Activated T-helper 9 cell treated with anti-CD3 and anti-CD28 coated beads, Interleukin-2, amount 50 U/mL, for 16 hours (primary cell): ENCODE measurements around the gene ANGPTL8.

Source experiments
- DNase-seq: peaks from one replicate; pipeline ENCODE4 v3.0.0-alpha.2; 2020; ENCODE audit warnings: low read depth

The ANGPTL8 gene

DNA sequence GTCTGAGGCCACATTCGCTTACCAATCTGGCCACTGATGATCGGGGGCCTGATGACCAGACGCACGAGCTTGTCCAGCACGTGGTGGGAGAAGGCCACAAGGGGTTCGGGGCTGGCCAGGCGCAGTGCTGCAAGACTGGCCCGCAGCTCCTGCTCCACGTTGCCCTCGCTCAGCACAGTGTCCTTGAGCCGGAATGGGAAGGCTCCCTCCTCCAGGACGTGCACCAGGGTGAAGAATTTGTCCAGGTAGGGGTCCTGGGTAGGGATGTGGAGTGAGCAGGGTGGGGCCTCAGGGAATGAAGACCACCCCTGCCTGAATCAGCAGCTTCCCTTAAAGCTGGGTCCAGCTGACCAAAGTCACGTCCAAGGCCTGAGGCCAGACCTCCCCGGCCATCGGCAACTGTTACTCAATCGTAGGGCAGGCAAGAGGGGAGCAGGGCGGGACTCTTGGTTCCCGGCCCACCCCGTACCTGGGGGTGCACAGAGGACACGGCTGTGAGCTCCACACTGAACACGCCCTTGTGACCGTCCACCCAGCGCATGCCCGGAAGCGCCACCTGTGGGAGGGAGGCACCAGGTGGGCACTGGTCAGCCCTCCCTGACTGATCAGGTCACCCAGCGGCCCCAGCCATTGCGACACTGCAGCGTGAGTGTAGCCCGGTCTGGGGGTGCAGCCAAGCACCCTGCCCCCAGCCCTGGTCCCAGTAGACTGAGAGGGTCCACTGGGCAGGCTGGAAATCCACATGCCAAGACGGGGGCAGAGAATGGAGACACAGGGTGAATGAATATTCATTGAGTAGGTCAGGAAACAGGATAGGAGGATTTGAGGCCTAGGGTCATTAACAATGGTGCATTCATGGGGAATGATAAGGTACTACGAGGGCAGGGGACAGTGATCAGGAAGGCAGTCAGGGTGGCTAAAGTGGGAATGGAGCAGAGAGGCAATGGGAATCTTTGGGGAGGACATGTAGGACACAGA, 2.8 kb upstream of the ANGPTL8 start:
- no peak for DNase-seq

DNA sequence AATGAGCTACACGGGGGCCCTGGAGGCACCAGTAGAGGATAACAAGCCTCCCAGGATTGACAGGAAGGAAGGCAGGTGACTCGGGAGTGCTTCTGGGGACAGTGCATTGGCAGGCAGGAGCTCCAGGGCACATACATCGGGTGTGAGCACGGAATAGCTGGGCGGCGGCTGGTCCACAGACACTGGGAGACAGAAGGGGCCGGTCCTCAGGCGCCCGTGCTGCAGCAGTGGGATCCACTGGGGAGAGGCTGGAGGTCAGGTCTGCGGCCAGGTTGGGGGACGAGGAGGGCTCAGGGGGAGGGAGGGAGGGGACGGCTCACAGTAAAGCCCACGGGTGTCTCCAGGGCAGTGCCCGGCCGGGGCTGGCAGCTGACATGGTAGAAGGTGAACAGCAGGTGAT, 2.1 kb upstream of the ANGPTL8 start:
- no peak for DNase-seq

DNA sequence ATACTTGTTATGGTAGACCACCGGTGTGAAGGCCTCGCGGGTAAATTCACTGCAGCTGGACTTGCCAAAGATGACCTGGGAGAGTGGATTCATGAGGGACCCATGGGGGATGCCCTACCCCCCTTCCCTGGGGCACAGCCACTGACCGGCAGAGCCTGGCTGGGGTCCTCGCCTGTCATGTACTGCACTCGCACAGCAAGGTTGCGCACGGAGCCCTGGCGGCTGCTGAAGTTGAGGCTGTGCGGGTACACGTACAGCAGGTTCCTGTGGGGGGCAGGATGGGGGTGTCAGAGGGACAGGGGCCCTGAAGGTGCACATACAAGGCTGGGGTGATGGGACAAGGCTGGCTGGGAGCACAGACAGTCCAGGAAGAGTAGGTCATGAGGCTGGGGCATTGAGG, 1.4 kb upstream of the ANGPTL8 start:
- no peak for DNase-seq

DNA sequence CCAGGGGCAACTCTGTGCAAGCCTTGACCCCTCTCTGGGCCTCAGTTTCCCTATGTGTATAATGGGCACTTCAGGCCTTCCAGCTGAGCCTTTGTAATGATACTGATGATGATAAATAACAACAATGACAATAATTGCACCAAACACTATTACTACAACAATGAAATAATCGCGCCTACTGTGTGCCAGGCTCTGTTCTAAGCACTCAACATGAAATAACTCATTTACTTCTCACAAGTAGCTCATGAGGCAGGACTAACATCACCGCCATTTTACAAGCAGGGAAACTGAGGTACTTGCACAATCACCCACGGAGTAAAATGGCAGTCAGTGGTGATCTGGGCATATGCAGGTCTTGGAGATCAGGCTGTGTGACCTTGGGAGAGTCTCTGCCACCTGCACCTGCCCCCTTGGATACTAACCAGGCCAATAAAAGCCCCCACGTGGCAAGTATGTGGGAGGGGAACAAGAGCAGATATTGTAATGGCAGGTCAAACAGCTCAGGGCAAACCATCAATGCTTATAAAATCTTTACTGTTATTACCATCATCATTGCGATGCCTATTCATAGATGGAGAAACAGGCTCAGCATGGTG, 540 bp upstream of the ANGPTL8 start:
- DNase-seq, result no peak

DNA sequence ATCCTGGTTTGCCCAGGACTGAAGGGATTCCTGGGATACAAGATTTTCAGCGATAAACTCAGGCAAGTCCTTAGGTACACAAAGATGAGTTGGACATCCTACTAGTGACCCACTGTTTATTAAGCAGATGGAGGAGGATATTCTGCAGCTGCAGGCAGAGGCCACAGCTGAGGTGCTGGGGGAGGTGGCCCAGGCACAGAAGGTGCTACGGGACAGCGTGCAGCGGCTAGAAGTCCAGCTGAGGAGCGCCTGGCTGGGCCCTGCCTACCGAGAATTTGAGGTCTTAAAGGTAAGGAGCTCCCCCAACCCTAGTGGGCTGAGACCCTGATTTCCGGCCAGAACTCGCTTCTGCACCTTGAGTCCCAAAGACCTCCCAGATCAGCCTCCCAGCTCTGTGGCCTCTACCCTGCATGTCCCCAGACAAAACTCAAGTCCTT, 607 bp downstream of the ANGPTL8 start:
- no peak for DNase-seq

DNA sequence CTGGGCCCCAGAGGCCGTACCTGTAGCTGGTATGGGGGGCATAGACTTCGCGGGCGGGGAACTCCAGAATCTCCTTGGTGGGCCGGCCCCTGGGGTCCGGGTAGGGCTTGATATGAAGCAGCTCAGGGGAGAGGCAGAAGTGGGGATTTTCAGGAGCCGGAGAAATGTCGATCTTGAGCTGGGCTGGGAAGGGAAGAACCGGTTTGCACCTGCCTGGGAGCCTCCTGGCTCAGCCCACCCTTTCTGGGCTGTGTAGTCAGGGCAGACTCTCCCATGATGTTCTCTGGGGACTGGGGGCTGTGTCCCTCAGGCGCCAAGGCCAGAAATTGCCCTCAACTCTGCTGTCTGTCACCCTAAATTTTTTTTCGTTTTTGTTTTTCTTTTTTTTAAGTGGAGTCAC, 2.6 kb downstream of the ANGPTL8 start:
- no peak for DNase-seq

DNA sequence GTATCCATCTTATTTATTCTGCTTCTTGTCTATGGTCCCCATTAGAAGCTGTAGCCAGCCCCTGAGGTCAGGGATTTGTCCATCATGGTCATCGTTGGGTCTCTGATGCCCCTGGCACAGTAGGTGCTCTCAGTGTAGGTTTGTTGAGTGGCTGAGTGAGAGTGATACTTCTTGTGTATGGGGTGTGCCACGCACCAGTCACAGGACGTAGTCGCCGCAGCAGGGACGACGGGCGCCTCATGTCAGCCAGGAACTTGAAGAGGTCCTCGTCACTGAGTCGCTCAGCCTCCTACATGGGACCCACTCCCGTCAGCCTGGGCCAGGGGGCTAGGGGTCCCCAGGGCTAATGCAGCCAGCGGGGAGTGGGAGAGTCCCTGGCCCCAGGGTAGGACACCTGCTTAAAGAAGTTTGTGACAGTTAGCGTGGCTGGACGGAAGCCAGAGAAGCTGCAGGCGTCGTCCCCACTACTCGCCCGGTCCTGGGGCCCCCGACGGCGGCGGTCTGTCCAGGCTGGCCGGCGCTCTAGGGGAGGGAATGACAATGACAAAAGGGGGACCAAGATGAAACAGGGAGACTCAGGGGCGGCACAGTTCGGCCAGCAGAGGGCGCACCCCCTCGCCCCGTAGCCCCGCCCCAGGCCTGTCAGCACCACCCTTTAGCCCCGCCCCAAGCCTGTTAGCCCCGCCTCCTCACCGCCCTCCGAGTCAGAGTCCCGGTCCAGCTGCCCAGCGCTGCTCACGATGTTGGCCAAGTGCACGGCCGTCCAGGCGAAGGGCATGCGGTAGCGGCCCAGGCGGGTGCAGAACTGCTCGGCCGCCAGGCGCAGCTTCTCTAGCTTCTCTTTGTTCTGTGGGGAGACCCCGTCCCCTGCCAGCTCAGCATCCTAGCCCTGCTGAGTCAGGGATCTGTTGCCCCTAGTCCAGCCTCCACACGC, 3.7 kb downstream of the ANGPTL8 start:
- DNase-seq, result peak; percentile 76

DNA sequence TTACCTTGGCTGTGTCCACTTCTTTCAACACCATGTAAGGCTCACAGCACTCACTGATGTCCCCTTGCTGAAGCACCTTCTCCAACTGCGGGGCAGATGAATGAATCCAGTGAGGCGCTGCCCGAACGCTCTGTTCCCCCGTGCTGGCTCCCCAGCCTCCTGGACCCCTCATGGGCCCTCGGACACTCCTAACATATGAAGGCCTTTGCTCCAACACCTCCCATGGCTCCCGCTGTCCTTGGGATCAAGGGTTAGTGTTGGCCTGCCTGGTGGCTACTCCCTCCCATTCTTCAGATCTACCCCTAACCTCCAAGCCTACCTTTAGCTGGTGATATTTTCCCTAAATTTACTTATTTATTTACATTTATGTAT, 4.4 kb downstream of the ANGPTL8 start:
- no peak for DNase-seq

DNA sequence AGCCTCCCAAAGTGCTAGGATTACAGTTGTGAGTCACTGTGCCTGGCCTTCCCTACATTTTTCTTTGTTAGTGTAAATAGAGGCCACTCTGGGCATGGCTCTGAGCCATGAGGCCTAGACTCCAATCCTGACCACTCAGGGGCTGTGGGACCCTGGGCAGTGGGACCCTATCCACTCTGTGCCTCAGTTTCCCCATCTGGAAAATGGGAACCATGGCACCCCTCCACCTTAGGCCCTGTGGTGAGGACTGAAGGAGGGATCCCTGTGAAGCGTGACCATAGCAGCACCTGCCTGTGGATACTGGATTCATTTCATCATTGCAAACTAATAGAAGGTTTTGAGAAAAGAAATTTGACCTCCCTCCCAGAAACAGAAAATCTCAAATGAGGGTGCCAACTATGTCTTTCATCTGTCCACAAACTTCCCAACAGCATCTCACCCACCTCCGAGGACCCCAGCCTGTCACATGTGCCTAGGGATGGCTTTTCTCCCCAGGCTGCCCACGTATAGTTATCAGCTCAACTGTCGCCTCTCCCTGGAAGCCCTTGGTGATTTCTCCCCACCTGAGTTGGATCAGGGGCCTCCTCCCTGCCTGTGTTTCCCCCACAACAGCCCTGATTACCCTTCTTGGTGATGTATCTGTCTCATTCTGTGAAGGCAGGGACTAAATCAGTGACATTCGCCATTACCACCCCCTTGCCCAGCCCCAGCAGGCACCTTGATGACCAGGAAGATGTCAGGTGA, 5.6 kb downstream of the ANGPTL8 start:
- DNase-seq, result no peak

DNA sequence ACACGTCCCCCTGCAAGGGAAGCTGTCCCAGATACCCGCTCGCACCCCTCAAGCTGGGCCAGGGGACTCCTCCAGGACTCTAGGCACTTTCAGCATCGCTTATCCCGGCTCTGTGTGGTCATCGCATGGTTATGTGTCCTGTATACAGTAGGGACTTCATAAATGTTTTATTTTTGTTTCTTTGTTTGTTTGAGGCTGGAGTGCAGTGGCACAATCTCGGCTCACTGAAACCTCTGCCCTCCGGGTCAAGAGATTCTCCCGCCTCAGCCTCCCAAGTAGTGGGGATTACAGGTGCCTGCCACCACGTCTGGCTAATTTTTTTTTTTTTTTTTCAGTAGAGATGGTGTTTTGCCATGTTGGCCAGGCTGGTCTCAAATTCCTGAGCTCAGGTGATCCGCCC, 7.5 kb downstream of the ANGPTL8 start:
- no peak for DNase-seq

DNA sequence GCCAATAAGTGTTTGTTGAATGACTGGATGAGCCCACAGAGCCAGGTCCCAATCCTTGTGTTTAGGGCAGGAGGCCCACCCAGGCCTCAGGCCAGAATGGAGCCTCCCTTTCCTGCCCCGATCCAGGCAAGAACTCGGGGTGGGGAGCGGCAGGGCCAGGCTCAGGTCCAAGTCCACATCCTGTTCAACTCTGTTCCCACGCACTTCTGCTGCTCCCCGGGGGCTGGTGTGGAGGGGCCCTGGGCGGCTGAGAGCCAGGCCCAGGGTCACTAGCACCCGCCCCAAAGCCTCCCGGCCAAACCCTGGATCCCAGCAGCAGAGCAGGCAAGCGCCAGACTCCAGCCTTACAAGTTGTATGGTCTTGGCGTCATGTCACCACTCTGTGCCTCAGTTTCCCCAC, 8.0 kb downstream of the ANGPTL8 start:
- no peak for DNase-seq

DNA sequence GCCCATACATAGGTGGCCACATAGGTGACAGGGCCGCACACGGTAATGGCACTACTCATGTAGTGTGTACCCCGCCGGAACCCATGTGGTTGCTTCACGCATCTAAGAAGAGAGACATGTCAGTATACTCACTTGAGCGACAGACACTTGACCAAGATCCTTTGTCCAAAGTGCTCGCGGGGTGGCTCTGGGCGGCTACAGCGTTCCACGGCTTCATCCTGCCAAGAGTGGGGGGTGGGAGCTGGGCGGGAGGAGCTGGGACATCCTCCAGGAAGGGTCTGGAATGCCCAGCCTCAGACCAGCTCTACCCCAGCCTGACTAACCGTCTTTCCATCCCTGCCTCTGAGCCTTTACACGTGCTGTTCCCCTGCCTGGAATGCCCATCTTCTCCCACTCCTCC, 8.5 kb downstream of the ANGPTL8 start:
- no peak for DNase-seq

DNA sequence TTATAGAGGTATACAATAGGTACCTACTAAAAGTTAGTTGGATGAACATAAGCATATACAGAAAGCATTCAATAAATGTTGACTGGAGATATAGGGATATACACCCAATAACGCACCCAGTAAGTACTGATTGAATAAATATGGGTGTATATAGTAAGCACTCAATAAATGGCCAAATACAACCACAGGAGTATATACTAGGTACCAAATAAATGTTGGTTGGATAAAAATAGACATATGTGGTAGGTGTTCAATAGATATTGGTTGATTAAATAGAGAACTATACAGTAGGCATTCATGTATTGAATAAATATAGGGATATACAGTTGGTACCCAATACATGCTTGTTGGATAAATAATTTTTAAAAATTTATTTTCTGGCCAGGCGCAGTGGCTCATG, 9.4 kb downstream of the ANGPTL8 start:
- DNase-seq, result no peak

DNA sequence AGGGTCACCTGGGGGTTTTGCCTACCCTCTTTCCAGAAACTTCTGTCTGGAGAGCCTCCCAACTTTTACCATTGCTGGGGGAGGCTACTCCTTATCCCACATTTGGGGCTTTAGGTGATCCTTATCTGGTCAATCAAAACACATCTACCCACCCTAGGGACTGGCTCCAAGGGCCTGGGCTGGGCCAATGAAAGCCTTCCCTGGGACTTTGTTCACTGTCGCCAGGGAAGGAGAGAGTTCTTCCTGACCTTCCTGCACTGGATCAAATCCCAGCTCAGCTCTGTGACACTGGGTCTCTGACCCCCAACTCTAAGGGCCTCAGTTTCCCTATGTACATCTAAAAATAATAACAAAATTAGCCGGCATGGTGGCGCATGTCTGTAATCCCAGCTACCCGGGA, 11.8 kb downstream of the ANGPTL8 start:
- DNase-seq, result no peak

DNA sequence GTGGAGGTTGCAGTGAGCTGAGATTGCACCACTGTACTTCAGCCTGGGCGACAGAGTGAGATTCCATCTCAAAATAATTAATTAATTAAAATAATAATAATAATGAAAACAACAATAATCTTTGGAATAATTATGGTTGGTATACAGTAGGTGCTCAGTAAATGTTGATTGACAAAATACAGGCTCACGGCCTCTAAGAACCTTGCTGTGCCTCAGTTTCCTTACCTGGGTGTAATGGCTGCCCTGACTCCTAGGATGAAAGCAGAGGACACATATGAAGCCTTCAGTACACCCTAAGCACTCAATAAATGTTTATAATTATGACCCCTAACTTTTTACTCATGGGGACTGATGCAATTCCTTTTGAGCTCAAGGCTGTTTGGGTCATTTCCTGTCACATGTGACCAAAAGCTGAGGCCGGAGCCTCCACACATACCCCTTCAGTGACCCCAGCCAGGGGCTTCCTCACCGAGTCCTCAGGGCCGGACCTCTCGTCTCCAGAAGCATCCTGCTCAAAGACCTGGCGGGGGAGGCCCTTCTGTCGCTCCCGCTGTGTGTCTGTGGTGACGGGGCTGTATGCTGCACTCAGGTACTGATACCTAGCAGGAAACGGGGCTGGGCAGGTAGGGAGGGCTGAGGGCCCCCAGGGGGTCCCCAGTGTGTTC, 12.4 kb downstream of the ANGPTL8 start:
- no peak for DNase-seq

DNA sequence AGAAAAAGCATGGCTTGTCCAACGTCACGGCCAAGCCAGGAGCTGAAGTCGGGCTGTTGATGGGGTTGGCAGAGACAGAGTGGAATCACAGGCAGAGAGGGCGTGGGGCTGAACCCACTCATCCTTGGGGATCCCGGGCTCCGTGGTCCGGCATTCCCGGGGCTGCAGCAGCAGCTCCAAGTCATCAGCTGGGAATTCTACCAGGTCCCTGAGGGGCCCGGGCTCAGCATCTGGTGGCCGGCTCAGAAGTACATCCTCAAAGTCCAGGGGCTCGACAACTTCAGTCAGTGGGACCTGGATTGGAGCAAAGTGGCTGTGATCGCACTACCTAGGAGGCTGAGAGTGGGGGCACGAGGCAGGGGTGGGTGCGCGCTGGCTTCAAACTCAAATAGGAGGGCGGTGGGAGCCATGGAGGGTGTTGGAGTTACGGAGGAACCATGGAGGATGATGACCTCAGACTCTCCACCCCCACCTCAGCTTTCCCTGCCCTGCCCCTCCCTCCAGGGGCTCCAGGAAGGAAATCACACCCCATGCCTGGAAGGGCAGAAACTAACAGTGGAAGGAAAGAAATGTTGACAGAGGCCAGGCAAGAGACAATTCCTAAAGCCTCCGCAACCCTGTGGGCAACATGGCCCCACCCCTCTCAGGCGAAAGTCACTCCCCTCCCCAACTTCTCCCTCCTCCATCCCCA, 13.4 kb downstream of the ANGPTL8 start:
- DNase-seq, result no peak

DNA sequence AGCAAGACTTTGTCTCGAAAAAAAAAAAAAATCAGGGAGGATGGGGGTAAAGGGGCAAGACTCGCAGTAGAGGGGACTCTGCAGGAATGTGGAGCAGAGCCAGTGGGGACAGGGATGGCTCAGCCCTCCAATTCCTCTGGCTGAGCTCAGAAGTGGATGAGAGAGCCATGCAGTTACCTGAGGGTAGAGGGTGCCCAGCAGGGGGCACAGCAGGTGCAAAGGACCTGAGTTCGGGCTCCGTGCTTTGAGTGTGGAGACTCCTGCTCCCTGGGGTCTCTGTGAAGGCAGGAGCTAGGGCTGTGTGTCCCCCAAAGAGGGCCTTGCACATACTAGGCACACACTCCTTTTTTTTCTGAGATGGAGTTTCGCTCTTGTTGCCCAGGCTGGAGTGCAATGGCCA, 15.2 kb downstream of the ANGPTL8 start:
- no peak for DNase-seq

DNA sequence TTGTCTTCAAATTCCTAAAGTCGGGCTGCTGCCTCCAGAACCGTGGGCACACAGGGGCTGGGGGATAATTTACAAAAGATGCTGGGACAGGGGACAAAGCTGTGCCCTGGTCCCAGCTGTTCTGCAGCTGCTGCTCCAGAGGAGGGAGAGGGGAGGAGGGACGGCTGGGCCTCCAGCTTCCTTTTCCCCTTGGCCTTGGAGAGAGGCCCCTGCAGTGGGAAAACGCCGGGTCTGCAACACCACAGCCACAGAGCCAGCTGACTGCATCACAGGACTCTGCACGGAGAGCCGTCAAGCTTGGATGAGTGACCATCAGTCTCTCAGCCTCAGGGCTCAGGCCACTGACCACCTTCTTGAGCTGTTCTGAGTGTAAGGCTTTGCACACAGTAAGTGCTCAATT, 16.8 kb downstream of the ANGPTL8 start:
- DNase-seq, result no peak

DNA sequence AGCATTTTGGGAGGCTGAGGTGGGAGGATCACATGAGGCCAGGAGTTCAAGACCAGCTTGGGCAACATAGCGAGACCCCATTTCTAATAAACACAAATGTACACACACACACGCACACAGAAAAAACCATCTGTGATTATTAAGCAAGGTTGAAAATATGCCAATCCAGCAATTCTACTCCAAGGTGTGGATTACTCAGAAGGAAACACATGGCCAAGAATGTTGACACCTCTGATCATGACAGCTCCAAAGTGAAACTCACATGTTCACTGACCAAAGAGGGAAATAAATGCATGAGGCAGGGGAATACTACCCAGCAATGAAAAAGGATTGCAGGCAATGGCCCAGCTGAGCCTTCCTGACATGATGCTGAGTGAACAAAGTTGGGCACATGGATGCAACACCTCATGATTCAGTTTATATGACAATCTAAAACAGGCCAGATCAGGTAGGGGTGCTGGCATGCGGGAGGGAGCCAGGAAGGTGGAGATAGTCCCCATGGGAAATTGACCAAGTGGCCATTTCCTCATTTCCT, 18.5 kb downstream of the ANGPTL8 start:
- DNase-seq, result no peak

DNA sequence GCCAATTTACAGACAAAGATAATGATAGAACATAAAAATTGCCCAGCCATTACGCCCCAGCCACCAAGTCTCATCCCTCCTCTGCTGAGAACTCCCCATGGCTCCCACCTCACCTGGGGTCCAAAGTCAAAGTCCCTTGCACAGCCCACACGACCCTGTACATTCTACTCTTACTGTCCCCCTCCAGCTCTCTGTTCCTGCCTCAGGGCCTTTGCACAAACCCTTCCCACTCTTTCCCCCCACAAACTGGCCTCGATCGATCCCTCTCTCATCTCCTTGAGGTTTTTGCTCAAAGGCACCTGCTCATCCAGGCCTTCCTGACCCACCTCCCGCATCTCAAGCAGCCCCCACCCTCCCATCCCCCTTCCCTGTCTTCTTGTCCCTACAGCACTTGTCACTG, 21.6 kb downstream of the ANGPTL8 start:
- DNase-seq, result no peak
